ENCODE results near the gene PYDC2.

Gene PYDC2

DNA sequence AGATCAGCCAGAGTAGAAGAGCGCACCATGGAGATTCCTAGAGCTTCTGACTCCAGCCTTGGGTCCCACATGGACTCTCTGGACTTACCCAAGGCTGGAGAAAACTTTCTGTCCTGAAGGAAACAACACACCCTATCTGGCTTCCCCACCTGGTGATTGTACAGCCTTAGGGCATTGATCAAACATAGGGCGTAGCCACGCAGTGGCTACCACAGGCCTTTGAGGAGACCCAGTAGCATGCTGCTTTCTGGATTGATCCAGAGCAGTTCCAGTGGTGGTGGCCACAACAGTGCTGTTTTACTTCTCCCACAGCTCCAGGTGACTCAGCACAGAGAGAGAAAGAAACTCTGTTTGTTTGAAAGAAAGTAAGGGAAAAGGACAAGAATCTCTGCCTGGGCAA is 23.5 kb downstream of the PYDC2 start:
- no peak overlapping the region for H3K4me3 ChIP-seq (ENCODE audit: low read depth, low read length)
- no peak for DNase-seq (ENCODE audit: low read depth)
- TF ChIP-seq CTCF (conservative IDR thresholded peaks at IDR 0.05; ENCODE audit: low read depth, low read length), result no peak

DNA sequence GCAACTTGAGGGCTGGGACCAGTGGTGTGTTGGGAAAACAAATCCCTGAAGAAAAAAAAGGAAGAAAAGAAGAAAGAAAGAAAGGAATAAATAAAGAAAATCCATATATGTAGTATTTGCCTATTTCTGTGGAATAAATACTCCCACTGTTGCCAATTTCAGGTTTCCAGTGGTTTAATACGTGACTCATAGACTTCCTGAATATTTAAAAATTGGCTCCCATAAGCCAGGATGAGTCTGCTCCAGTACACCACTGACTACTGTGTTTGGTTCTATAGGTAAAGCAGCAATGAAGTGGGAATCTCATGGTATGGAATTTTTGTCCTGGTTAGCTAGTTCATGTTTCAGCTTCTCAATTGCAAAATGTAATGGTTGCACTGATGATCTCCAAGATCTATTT is 31.6 kb downstream of the PYDC2 start:
- TF ChIP-seq CTCF (conservative IDR thresholded peaks at IDR 0.05; ENCODE audit: low read depth, low read length), result no peak
- no peak overlapping the region for H3K4me3 ChIP-seq (ENCODE audit: low read depth, low read length)
- DNase-seq (ENCODE audit: low read depth), result no peak

DNA sequence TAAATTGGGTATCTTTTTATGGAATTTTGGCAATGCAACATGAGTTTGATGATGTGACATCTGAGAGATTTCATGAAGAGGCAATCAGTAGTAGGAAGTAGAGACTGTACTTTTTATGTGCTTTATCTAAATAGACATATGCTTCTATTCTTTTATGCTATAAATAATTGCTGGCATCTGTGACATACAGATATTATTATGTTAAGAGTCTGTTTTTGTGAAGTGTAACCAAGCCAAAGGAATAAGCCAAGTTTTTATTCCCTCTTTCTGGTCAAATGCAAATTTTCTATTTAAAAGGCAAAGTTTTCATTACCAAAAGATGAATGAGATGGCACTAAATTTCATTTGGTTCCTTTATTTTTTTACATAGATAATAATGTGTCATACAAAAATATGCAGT is 32.4 kb downstream of the PYDC2 start:
- no peak overlapping the region for H3K4me3 ChIP-seq (ENCODE audit: low read depth, low read length)
- DNase-seq (ENCODE audit: low read depth), result no peak
- TF ChIP-seq CTCF (conservative IDR thresholded peaks at IDR 0.05; ENCODE audit: low read depth, low read length), result no peak

- peak; percentile 19 for DNase-seq (ENCODE audit: low read depth)
- H3K4me3 ChIP-seq (ENCODE audit: low read depth, low read length), result no peak overlapping the region
- TF ChIP-seq CTCF (conservative IDR thresholded peaks at IDR 0.05; ENCODE audit: low read depth, low read length), result no peak
These were observed 38.5 kb downstream of the PYDC2 start for GRCh38 chr3:191499307-191500080.

DNA sequence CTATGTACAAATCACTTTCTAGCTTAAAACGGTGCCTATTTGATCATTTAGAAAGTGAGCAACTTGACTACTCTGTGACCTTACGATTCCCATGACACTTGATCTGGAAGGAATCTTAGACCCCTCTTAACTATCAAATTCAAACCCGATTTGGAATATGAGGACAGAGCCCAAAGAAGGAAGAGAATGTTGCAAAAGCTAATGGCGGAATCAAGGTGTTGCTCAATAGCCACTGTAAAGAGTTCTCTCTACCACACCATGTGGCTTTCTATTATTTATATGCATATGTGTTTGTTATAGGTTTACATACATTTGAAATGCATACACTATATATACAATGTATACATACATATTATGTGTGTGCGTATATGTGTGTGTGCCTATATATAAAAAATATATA is 39.9 kb downstream of the PYDC2 start:
- TF ChIP-seq CTCF (conservative IDR thresholded peaks at IDR 0.05; ENCODE audit: low read depth, low read length), result no peak
- no peak for DNase-seq (ENCODE audit: low read depth)
- no peak overlapping the region for H3K4me3 ChIP-seq (ENCODE audit: low read depth, low read length)

DNA sequence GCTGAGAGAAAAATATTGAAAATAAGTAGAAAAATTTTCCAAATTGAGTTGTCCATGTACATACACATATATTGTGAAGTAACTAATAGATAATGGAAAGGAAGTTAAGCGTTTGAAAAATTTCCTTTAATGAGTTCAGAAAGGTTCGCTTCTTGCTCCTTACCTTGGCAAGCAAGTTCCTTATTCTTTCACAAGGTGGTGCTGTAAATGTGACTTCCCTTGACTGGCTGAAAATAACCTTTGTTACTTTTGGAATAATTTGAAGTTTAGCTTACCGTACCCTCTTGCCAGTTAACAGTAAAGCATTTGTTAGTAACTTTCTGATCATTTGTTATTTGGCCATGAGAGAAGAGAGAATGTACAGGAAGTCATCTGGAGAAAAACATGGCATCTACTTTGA is 41.6 kb downstream of the PYDC2 start:
- peak; percentile 13 for TF ChIP-seq CTCF (conservative IDR thresholded peaks at IDR 0.05; ENCODE audit: low read depth, low read length)
- peak; percentile 3 for DNase-seq (ENCODE audit: low read depth)
- no peak overlapping the region for H3K4me3 ChIP-seq (ENCODE audit: low read depth, low read length)

GRCh38 chr3:191509078-191509477 is 48.1 kb downstream of the PYDC2 start:
- no peak for DNase-seq (ENCODE audit: low read depth)
- no peak for TF ChIP-seq CTCF (conservative IDR thresholded peaks at IDR 0.05; ENCODE audit: low read depth, low read length)

More at GRCh38 chr3:191509078-191509477, 48.1 kb downstream of the PYDC2 start:
- no peak overlapping the region for H3K4me3 ChIP-seq (ENCODE audit: low read depth, low read length)

Data from choroid plexus epithelial cell (primary cell).